BJ (cell line): Measurements from ENCODE around the gene MKRN2OS. TPM values are rescaled to one million over a fixed set of nuclear protein-coding genes. Genes with fewer than 3 reads are reported as not detected.

ENCODE experiments used
- CTCF ChIA-PET: fragments of 350-600 bp; formaldehyde crosslinking; extraction: SDS; loops from one replicate; lab custom pipeline; 2021; ENCODE audit warnings: antibody characterized with exemption, inconsistent platforms; lab: Yijun Ruan, JAX
- POLR2A ChIA-PET: fragments of 300-600 bp; sonication (Branson Sonifier 250); formaldehyde crosslinking; extraction: SDS; loops from one replicate; lab custom pipeline; 2021; ENCODE audit warnings: antibody characterized with exemption; lab: Charles Lee
- DNase-seq: peaks from one replicate; pipeline ENCODE4 v3.0.0-alpha.2; 2011; ENCODE audit warnings: low read depth
- H3K27me3 ChIP-seq: 2 replicates; pipeline ENCODE4 v1.6.0; 2011; ENCODE audit warnings: low read length; ENCODE audit not compliant: control insufficient read depth, insufficient read depth
- H3K36me3 ChIP-seq: 2 replicates; pipeline ENCODE4 v1.5.1; 2011; ENCODE audit warnings: low read length; ENCODE audit not compliant: control insufficient read depth, insufficient read depth
- H3K4me3 ChIP-seq: 2 replicates; pipeline ENCODE4 v1.5.1; 2011; ENCODE audit warnings: low read depth, mild to moderate bottlenecking, control low read depth, low read length
- polyA plus RNA-seq: library from polyadenylated mRNA; depleted of rRNA; stranded (reverse); fragments of >200 nt; gene quantifications from 2 replicates; pipeline ENCODE4 v1.2.3, GENCODE V29; 2011
- TF ChIP-seq, protein P1 (sequence below): IDR thresholded peaks from 2 replicates; pipeline ENCODE4 v1.5.1; 2011; ENCODE audit warnings: low read depth, mild to moderate bottlenecking, control low read depth, inconsistent platforms, low read length, moderate library complexity; ENCODE audit not compliant: insufficient read depth

MKRN2OS gene
- polyA plus RNA-seq, 1 experiment: not detected

DNA sequence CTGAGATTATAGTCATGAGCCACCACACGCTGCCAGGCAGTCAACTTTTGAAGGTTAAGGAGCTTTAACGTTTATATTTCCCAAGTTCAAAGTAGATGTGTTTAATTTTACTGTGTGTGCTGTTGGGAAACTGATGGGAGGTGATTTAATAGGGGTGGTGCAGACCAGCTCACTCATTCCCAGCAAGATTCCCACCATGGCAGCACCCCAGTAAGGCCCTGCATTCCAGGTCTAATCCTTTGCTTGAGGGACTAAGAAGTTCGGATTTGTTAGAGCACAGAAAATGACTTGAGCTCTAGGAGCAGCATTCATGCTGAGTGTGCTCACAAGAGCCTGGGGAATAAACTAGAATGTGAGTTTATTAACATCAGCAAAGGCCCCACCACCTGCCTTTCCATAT, 35.8 kb downstream of the MKRN2OS start:
- ChIA-PET POLR2A (interaction anchor here (0.7 kb wide), 1 partner anchor 45 kb away, joined by 3 read pairs; no protein-coding TSS in a partner anchor), CTCF (interaction anchor here (1.0 to 1.9 kb wide), 3 partner anchors 14 to 30 kb away, joined by 4 to 7 read pairs (median 5); no protein-coding TSS in a partner anchor)
- TF ChIP-seq, protein P1, sequence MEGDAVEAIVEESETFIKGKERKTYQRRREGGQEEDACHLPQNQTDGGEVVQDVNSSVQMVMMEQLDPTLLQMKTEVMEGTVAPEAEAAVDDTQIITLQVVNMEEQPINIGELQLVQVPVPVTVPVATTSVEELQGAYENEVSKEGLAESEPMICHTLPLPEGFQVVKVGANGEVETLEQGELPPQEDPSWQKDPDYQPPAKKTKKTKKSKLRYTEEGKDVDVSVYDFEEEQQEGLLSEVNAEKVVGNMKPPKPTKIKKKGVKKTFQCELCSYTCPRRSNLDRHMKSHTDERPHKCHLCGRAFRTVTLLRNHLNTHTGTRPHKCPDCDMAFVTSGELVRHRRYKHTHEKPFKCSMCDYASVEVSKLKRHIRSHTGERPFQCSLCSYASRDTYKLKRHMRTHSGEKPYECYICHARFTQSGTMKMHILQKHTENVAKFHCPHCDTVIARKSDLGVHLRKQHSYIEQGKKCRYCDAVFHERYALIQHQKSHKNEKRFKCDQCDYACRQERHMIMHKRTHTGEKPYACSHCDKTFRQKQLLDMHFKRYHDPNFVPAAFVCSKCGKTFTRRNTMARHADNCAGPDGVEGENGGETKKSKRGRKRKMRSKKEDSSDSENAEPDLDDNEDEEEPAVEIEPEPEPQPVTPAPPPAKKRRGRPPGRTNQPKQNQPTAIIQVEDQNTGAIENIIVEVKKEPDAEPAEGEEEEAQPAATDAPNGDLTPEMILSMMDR: no peak
- no peak for DNase-seq
- Histone ChIP-seq H3K36me3 (no peaks in the 10 kb centered on the region; the same call in 1 of the 2 replicates), H3K4me3 (no peak overlapping the region), H3K27me3 (no peaks in the 10 kb centered on the region)

DNA sequence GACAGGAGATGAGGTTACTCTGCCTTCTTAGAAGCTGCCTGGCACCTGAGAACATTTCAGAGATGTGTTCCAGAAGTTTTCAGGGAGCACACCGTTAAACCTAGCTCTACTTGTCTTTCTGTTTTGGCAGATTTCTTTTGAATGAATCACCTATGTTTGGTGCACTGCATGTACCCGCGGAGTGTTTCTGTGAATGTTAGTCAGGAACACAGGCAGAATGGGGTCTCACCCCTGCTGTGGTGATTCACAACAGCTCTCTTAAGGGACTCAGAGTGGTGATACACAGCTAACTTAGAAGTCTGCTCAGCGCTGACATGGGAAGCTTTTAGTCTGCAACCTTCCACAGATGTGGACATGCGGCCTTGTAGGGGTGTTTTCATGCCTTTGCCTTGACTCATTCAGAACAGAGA, 37.0 kb downstream of the MKRN2OS start:
- POLR2A ChIA-PET: interaction anchor here (0.5 to 1.2 kb wide), 2 partner anchors 14 to 33 kb away, joined by 3 read pairs; no protein-coding TSS in a partner anchor
- TF ChIP-seq, protein P1: no peak
- H3K36me3 ChIP-seq: peaks cover 4% of the 10 kb centered on the region
- H3K4me3 ChIP-seq: no peak overlapping the region
- CTCF ChIA-PET: interaction anchor here (0.8 to 1.9 kb wide), 5 partner anchors 13 to 288 kb away, joined by 3 to 7 read pairs (median 3); partner anchors contain the start of gene CAND2
- H3K27me3 ChIP-seq: no peaks in the 10 kb centered on the region
- peak; percentile 92 for DNase-seq

DNA sequence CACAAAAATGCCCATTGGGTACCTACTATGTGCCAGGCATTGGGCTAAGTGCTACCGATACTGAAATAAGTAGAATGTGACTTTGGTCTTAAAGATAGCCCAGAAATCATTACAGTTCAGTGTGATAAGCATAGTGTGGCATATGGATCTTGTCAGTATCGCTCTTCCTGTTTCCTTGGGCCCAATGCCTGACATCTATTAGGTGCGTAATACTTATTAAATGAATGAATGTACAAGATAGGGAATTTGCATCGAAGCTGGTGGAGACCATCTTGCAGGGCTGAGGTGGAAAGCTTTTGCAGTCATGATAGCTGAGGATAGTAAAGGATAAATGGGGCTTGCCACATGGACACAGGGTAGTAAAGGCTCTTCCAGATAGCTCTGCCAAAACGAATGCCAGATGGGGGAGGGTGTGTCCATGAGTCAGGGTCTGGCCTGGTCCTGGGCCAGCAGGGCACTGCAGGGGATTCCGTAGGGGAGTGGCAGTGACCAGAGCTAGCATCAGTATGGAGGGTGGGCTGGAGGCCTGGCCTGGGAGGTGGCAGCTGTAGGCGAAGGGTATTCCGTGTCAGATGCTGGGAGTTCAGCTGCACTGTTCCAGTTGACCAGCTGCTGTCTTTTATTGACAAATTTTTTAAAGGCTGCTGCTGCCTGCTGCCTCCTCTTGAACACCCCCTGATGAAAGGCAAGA, 37.6 kb downstream of the MKRN2OS start:
- TF ChIP-seq, protein P1: no peak
- POLR2A ChIA-PET: interaction anchor here (0.5 to 1.2 kb wide), 2 partner anchors 15 to 34 kb away, joined by 3 read pairs; no protein-coding TSS in a partner anchor
- Histone ChIP-seq H3K27me3 (no peaks in the 10 kb centered on the region), H3K4me3 (peak overlapping the region; percentile 9; the same call in 1 of the 2 replicates), H3K36me3 (peaks cover 5% of the 10 kb centered on the region)
- no peak for DNase-seq
- CTCF ChIA-PET: interaction anchor here (1.6 to 1.9 kb wide), 4 partner anchors 13 to 29 kb away, joined by 3 to 7 read pairs (median 4); no protein-coding TSS in a partner anchor

DNA sequence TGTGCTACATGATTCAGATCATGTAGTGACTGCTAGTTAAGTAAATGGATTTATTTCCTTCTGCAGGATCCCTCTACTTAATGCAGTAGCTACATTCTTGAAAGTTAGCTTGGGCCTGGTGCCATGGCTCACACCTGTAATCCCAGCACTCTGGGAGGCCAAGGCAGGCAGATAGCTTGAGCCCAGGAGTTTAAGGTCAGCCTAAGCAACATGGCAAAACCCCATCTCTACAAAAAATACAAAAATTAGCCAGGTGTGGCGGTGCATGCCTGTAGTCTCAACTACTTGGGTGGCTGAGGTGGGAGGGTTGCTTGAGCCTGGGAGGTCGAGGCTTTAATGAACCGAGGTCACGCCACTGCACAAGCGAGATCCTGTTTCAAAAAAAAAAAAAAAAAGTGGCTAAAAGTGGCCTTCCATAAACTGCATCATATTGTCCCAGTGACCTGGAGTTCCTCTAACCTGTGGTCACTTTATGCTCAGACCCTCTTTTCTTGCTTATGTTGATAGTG, 39.0 kb downstream of the MKRN2OS start:
- CTCF ChIA-PET: no interaction called here
- POLR2A ChIA-PET: no interaction called here
- TF ChIP-seq, protein P1: no peak
- Histone ChIP-seq H3K36me3 (peaks cover 5% of the 10 kb centered on the region), H3K27me3 (no peaks in the 10 kb centered on the region), H3K4me3 (no peak overlapping the region)
- DNase-seq: no peak

DNA sequence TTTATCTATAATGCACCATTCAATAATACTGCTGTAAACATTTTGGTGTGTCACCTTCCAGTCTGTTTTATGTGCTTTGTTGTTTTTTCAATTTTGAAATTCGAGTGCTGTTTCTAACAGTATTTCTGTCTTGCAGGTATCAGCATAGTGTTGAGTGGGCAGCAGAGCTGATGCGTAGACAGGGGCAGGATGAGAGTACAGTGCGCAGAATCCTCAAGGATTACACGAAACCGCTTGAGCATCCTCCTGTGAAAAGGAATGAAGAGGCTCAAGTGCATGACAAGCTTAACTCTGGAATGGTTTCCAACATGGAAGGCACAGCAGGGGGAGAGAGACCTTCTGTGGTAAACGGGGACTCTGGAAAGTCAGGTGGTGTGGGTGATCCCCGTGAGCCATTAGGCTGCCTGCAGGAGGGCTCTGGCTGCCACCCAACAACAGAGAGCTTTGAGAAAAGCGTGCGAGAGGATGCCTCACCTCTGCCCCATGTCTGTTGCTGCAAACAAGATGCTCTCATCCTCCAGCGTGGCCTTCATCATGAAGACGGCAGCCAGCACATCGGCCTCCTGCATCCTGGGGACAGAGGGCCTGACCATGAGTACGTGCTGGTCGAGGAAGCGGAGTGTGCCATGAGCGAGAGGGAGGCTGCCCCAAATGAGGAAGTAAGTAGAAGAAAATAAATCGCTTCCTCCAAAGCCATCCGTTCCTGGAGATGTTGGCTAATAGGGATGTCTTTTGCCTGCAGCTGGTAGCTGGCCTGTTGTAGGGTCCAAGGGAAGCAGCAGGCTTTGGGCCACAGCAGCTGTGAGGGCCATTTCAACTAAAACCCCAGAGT, 42.0 kb downstream of the MKRN2OS start:
- DNase-seq: no peak
- POLR2A ChIA-PET: no interaction called here
- Histone ChIP-seq H3K4me3 (no peak overlapping the region), H3K36me3 (peaks cover 5% of the 10 kb centered on the region), H3K27me3 (no peaks in the 10 kb centered on the region)
- CTCF ChIA-PET: interaction anchor here (1.2 kb wide), 1 partner anchor 35 kb away, joined by 3 read pairs; no protein-coding TSS in a partner anchor
- TF ChIP-seq, protein P1: no peak
